Panc1 (cell line): Measurements from ENCODE around the gene PSD4. TPM values are rescaled to one million over a fixed set of nuclear protein-coding genes. Genes with fewer than 3 reads are reported as not detected.

Experiments used
- ATAC-seq: fragments of 200-7000 bp; cut with Tn5 transposase; 2 replicates; pipeline ENCODE4 v1.9.1; 2020; ENCODE audit warnings: mild to moderate bottlenecking, moderate library complexity
- BruUV-seq: library from RNA; stranded (reverse); fragments of 400-500 nt; replicated peaks from 2 replicates; lab custom pipeline; 2021; lab: Mats Ljungman, UMichigan
- CTCF ChIA-PET: fragments of 300-600 bp; sonication (Branson Sonifier 250); formaldehyde crosslinking; loops from one replicate; lab custom pipeline; 2022; ENCODE audit warnings: antibody characterized with exemption; lab: Charles Lee
- POLR2A ChIA-PET: fragments of 300-600 bp; sonication (Branson Sonifier 250); formaldehyde crosslinking; loops from one replicate; lab custom pipeline; 2022; ENCODE audit warnings: antibody characterized with exemption; lab: Charles Lee
- DNase-seq: peaks from one replicate; pipeline ENCODE4 v3.0.0-alpha.2; 2010; ENCODE audit warnings: low read depth, low spot score
- H3K27ac ChIP-seq: 2 replicates; pipeline ENCODE4 v1.5.1; 2011; ENCODE audit warnings: mild to moderate bottlenecking, low read length, inconsistent platforms
- H3K27me3 ChIP-seq: fragments of 200-500 bp; sonication (Bioruptor generic); 2 replicates; pipeline ENCODE4 v1.6.0; 2014; ENCODE audit warnings: low read length, inconsistent platforms; ENCODE audit not compliant: control insufficient read depth, insufficient read depth
- H3K36me3 ChIP-seq: fragments of 200-500 bp; sonication (Bioruptor generic); 2 replicates; pipeline ENCODE4 v1.5.1; 2014; ENCODE audit warnings: inconsistent platforms, mild to moderate bottlenecking, low read length, moderate library complexity; ENCODE audit not compliant: control insufficient read depth, insufficient read depth
- H3K4me1 ChIP-seq: 2 replicates; pipeline ENCODE4 v1.5.1; 2011; ENCODE audit warnings: inconsistent platforms, mild to moderate bottlenecking, low read length, moderate library complexity; ENCODE audit not compliant: control insufficient read depth, insufficient read depth
- H3K4me3 ChIP-seq, 2 experiments: 2 replicates each; pipeline ENCODE4 v1.5.1; 2011 to 2012; ENCODE audit warnings: low read depth in 2 of 2, low read length in 2 of 2, mild to moderate bottlenecking in 2 of 2, inconsistent platforms in 1 of 2, moderate library complexity in 1 of 2
- H3K9me3 ChIP-seq: fragments of 200-500 bp; sonication (Bioruptor generic); 2 replicates; pipeline ENCODE4 v1.5.1; 2014; ENCODE audit warnings: low read depth, mild to moderate bottlenecking, inconsistent platforms, low read length, moderate library complexity; ENCODE audit not compliant: control insufficient read depth, insufficient read depth
- POLR2AphosphoS5 ChIP-seq: IDR thresholded peaks from 2 replicates; pipeline ENCODE4 v1.6.1; 2012; ENCODE audit warnings: mild to moderate bottlenecking, low read depth, low read length, moderate library complexity
- SIN3A ChIP-seq: IDR thresholded peaks from 2 replicates; pipeline ENCODE4 v1.6.1; 2012; ENCODE audit warnings: low read depth, mild to moderate bottlenecking, low read length, moderate library complexity, borderline replicate concordance; ENCODE audit not compliant: insufficient read depth
- TCF7L2 ChIP-seq: IDR thresholded peaks from 2 replicates; pipeline ENCODE4 v1.6.1; 2011; ENCODE audit warnings: mild to moderate bottlenecking, low read depth, low read length, inconsistent platforms
- in situ Hi-C: cut with HindIII; loops from 2 replicates; pipeline ENCODE4 v1.10.0; 2016; ENCODE audit warnings: low sequenced_read_pairs, low pct_unique_long_range_greater_than_20kb
- intact Hi-C: fragments of 100-400 bp; cut with micrococcal nuclease; formaldehyde crosslinking; loops from one replicate; pipeline ENCODE4 v1.10.0; 2022; ENCODE audit not compliant: unreplicated experiment
- total RNA-seq: library from RNA; stranded (reverse); gene quantifications from one replicate; pipeline ENCODE4 v1.2.1, GENCODE V29; 2021; ENCODE audit not compliant: unreplicated experiment
- TF ChIP-seq, protein P1 (sequence below): fragments of 450-650 bp; IDR thresholded peaks from 2 replicates; pipeline ENCODE4 v1.5.1; 2017; ENCODE audit warnings: mild to moderate bottlenecking
- TF ChIP-seq, protein P2 (sequence below), 2 experiments: IDR thresholded peaks; 2 replicates each; pipeline ENCODE4 v1.6.1; 2011 to 2012; ENCODE audit warnings: low read depth in 2 of 2, control low read depth in 1 of 2, low read length in 1 of 2, mild to moderate bottlenecking in 1 of 2, moderate library complexity in 1 of 2; ENCODE audit not compliant: insufficient read depth in 1 of 2

Gene PSD4
- total RNA-seq, 1 experiment from 2014 or later, result 3.6 TPM

DNA sequence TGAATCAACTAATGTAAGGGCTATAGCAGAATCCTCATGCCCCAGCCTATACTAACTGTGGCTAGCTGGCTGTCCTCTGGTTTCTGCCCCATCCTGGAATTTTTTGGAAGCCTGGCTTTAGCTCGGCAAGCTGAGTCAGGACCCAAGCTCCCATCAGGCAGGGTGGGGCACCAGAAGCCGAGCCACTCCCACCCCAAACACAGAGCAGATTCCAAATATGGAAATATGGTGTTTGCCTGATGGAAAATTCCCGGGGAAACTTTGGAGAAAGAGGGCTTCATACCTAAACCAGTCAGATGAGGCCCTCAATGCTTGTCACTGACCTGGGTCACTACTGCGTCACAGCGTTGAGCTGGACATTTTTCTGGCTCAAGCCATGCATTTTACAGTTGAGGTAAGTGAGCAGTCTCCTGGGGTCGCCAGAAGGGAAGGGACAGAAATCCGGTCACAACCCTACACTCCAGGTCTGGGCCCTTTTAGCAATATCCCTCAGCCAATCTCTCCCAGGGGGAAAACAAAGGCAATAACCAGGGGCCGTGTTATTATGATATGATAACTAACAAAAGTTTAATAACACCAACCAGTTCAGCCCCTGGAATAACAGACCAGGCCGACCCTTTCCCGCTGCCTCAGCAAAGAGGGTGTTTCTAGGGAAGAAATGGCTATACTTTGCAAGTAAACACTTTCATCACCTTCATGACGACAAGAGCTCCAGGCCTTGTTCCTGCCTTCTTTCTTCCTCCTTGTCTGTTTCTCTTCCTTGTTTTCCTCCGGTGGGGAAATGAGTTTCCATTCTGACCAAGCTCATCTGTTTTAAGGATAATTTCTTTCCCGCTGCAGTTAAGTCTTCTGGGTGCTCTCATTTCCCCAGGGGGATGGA lies 37.7 kb downstream of the PSD4 start:
- Histone ChIP-seq H3K9me3 (no peaks in the 10 kb centered on the region), H3K4me1 (no peaks in the 10 kb centered on the region; the same call in 1 of the 2 replicates), H3K36me3 (no peaks in the 10 kb centered on the region), H3K27me3 (no peaks in the 10 kb centered on the region), H3K4me3 (no peak overlapping the region), H3K27ac (0 out of 2 replicates have a peak overlapping the region, but pooled peaks have one; percentile 23)
- no TSS peak for BruUV-seq
- no peak for DNase-seq
- intact Hi-C loops, result no loop called here
- POLR2A ChIA-PET, result no interaction called here
- no peak for ATAC-seq
- TF ChIP-seq SIN3A (no peak), TCF7L2 (no peak), POLR2AphosphoS5 (no peak)
- TF ChIP-seq, protein P1, sequence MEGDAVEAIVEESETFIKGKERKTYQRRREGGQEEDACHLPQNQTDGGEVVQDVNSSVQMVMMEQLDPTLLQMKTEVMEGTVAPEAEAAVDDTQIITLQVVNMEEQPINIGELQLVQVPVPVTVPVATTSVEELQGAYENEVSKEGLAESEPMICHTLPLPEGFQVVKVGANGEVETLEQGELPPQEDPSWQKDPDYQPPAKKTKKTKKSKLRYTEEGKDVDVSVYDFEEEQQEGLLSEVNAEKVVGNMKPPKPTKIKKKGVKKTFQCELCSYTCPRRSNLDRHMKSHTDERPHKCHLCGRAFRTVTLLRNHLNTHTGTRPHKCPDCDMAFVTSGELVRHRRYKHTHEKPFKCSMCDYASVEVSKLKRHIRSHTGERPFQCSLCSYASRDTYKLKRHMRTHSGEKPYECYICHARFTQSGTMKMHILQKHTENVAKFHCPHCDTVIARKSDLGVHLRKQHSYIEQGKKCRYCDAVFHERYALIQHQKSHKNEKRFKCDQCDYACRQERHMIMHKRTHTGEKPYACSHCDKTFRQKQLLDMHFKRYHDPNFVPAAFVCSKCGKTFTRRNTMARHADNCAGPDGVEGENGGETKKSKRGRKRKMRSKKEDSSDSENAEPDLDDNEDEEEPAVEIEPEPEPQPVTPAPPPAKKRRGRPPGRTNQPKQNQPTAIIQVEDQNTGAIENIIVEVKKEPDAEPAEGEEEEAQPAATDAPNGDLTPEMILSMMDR, result no peak
- TF ChIP-seq, protein P2, sequence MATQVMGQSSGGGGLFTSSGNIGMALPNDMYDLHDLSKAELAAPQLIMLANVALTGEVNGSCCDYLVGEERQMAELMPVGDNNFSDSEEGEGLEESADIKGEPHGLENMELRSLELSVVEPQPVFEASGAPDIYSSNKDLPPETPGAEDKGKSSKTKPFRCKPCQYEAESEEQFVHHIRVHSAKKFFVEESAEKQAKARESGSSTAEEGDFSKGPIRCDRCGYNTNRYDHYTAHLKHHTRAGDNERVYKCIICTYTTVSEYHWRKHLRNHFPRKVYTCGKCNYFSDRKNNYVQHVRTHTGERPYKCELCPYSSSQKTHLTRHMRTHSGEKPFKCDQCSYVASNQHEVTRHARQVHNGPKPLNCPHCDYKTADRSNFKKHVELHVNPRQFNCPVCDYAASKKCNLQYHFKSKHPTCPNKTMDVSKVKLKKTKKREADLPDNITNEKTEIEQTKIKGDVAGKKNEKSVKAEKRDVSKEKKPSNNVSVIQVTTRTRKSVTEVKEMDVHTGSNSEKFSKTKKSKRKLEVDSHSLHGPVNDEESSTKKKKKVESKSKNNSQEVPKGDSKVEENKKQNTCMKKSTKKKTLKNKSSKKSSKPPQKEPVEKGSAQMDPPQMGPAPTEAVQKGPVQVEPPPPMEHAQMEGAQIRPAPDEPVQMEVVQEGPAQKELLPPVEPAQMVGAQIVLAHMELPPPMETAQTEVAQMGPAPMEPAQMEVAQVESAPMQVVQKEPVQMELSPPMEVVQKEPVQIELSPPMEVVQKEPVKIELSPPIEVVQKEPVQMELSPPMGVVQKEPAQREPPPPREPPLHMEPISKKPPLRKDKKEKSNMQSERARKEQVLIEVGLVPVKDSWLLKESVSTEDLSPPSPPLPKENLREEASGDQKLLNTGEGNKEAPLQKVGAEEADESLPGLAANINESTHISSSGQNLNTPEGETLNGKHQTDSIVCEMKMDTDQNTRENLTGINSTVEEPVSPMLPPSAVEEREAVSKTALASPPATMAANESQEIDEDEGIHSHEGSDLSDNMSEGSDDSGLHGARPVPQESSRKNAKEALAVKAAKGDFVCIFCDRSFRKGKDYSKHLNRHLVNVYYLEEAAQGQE (IDR thresholded peaks at IDR 0.05; ENCODE audit: insufficient read depth in 1 of 2, low read depth in 2 of 2, low read length in 1 of 2), result no peak
- in situ Hi-C loops, result no loop called here
- CTCF ChIA-PET, result interaction anchor here (1.1 kb wide), 1 partner anchor 73 kb away, joined by 4 read pairs; no protein-coding TSS in a partner anchor

DNA sequence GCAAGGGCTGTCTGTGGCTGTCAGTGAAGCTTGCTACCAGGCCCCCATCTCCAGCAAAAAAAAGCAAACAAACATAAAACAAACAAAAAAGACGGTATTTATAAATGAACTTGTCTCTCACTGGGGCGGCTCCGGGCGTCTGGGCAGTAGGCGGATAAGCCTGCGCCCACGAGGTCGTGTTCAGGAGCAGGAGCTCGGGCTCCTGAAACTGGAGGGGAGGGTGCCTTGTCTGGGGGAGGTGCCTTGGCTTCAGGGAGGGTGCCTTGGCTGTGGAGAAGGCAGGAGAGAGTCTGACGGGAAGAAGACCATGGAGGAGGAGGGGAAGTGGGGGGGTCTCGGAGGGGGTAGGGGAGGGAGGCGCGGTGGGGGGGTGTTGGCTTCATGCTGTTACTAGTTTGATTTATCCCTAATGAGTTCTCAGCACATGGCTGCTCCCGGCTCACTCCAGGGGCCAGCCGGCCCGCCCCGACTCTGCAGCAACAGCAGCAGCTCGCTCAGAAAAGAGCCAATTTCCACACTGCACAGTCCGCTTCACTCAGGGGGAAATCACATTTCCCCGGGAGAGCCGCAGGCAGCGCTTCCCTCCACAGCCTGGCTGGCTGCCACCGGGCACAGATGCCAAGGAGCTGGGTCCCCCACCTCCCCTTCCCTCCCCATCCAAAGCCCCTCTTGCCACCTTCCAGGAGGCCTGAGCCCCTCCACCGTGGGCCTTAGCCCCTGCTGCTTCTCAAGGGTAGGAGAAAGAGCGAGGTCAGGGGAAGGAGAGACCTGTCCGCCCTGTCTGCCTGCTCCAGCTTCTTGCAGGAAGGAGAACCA lies 38.7 kb downstream of the PSD4 start:
- DNase-seq, result no peak
- in situ Hi-C loops (no loop called here), intact Hi-C loops (no loop called here)
- no TSS peak for BruUV-seq
- Histone ChIP-seq H3K9me3 (no peaks in the 10 kb centered on the region), H3K27me3 (no peaks in the 10 kb centered on the region), H3K4me3 (no peak overlapping the region), H3K27ac (0 out of 2 replicates have a peak overlapping the region, but pooled peaks have one; percentile 23), H3K36me3 (no peaks in the 10 kb centered on the region), H3K4me1 (no peaks in the 10 kb centered on the region; the same call in 1 of the 2 replicates)
- no peak for ATAC-seq
- ChIA-PET POLR2A (no interaction called here), CTCF (interaction anchor here (1.1 kb wide), 1 partner anchor 74 kb away, joined by 4 read pairs; no protein-coding TSS in a partner anchor)
- TF ChIP-seq POLR2AphosphoS5, result no peak
- TF ChIP-seq, protein P1, result no peak
- no peak for TF ChIP-seq TCF7L2
- TF ChIP-seq, protein P2 (IDR thresholded peaks at IDR 0.05; ENCODE audit: insufficient read depth in 1 of 2, low read depth in 2 of 2, low read length in 1 of 2), result no peak
- no peak for TF ChIP-seq SIN3A
